ENCODE data around the gene BCHE. TPM values are rescaled to one million over a fixed set of nuclear protein-coding genes. Genes with fewer than 3 reads are reported as not detected.

Gene BCHE
- total RNA-seq, 4 donors from 2014 or later = 4.5 to 6.8 (median 6.0) TPM

GRCh38 chr3:165875644-165876043 lies 38.4 kb upstream of the BCHE start:
- intact Hi-C loops (cut with DNase I; ENCODE audit: low total_unique reads) = no loop called here
- no peak overlapping the region for H3K4me3 ChIP-seq (ENCODE audit: low read depth, poor library complexity, severe bottlenecking)

GRCh38 chr3:165874663-165875489 lies 37.7 kb upstream of the BCHE start:
- no peak overlapping the region for H3K4me3 ChIP-seq (ENCODE audit: low read depth, poor library complexity, severe bottlenecking)
- intact Hi-C loops (cut with DNase I; ENCODE audit: low total_unique reads) = no loop called here
- 80 to 86% methylated on average over 15 to 18 of the region's 18 CpGs for WGBS, 2 donors

More at GRCh38 chr3:165875644-165876043, 38.4 kb upstream of the BCHE start:
- WGBS, 2 donors = 92 to 95% methylated on average over 6 of the region's 6 CpGs
- DNase-seq (ENCODE audit: low spot score in 2 of 2) = no peak
- TF ChIP-seq CTCF (IDR thresholded peaks at IDR 0.05) = no peak
- TF ChIP-seq POLR2A (IDR thresholded peaks at IDR 0.05) = no peak

GRCh38 chr3:165868088-165868487 lies 30.9 kb upstream of the BCHE start:
- H3K4me3 ChIP-seq (ENCODE audit: low read depth, poor library complexity, severe bottlenecking) = no peak overlapping the region
- TF ChIP-seq POLR2A (IDR thresholded peaks at IDR 0.05) (no peak), CTCF (IDR thresholded peaks at IDR 0.05) (no peak)
- DNase-seq (ENCODE audit: low spot score in 2 of 2) = no peak
- intact Hi-C loops (cut with DNase I; ENCODE audit: low total_unique reads) = no loop called here
- WGBS, 2 donors = 91 to 94% methylated on average over 5 of the region's 5 CpGs

More at GRCh38 chr3:165874663-165875489, 37.7 kb upstream of the BCHE start:
- DNase-seq (ENCODE audit: low spot score in 2 of 2) = no peak
- TF ChIP-seq CTCF (IDR thresholded peaks at IDR 0.05) = no peak
- no peak for TF ChIP-seq POLR2A (IDR thresholded peaks at IDR 0.05)

- 45 to 53% methylated on average over 1 of the region's 1 CpG for WGBS, 2 donors
- DNase-seq (ENCODE audit: low spot score in 2 of 2) = no peak
- intact Hi-C loops (cut with DNase I; ENCODE audit: low total_unique reads) = no loop called here
- H3K4me3 ChIP-seq (ENCODE audit: low read depth, poor library complexity, severe bottlenecking) = no peak overlapping the region
- no peak for TF ChIP-seq CTCF (IDR thresholded peaks at IDR 0.05)
- TF ChIP-seq POLR2A (IDR thresholded peaks at IDR 0.05) = no peak
These were observed 21.8 kb upstream of the BCHE start for GRCh38 chr3:165859061-165859460.

- TF ChIP-seq POLR2A (IDR thresholded peaks at IDR 0.05) = no peak
- TF ChIP-seq CTCF (IDR thresholded peaks at IDR 0.05) = no peak
- H3K4me3 ChIP-seq (ENCODE audit: low read depth, poor library complexity, severe bottlenecking) = no peak overlapping the region
- DNase-seq (ENCODE audit: low spot score in 2 of 2) = no peak
- intact Hi-C loops (cut with DNase I; ENCODE audit: low total_unique reads) = no loop called here
These were observed 18.4 kb upstream of the BCHE start for GRCh38 chr3:165855581-165855980.

All from lower leg skin (tissue), 4 donors.